GM12878 (cell line): ENCODE results near the gene VIT. TPM values are rescaled to one million over a fixed set of nuclear protein-coding genes. Genes with fewer than 3 reads are reported as not detected.

Experiments used
- polyA plus RNA-seq, 11 experiments: library from polyadenylated mRNA; depleted of rRNA in 4 of 11; unstranded in 6 of 11; stranded (reverse) in 5 of 11; fragments of >200 nt; fragmentation: Nextera tagmentation in 4 of 11; fragmentation: Illumina TruSeq in 1 of 11; extraction: Ambion mirVana in 4 of 11; extraction: Trizol in 1 of 11; gene quantifications; 1 replicate in 1 of 11; 2 replicates in 10 of 11; pipeline versions ENCODE4 v1.2.1 to v1.2.3, GENCODE V29; 2011 to 2016; ENCODE audit warnings: inconsistent platforms in 2 of 11, missing spikeins in 2 of 11, low read depth in 1 of 11
- total RNA-seq, 4 experiments: library from RNA; depleted of rRNA in 3 of 4; stranded (reverse); fragments of >200 nt in 3 of 4; fragmentation: Illumina TruSeq in 1 of 4; extraction: Trizol in 1 of 4; gene quantifications; 2 replicates each; pipeline versions ENCODE4 v1.2.1 to v1.2.3, GENCODE V29; 2013 to 2021

VIT gene
- total and polyA plus RNA-seq, 10 of the 15 experiments (the other 5 are each of a cell fraction or from before 2014, with no cell fraction given): 0.05 to 0.14 TPM; not detected in 8

Other genes starting within 250 kb of the VIT start
- 8.1 and 12.7 TPM in 2 replicates for gene FEZ2, start 98.5 kb upstream of the VIT start, total RNA-seq (2014; rRNA removed)
- 12.3 and 14.1 TPM in 2 replicates for gene FEZ2, start 98.5 kb upstream of the VIT start, total RNA-seq (2014; rRNA removed; fragmentation: Illumina TruSeq; extraction: Trizol)
- 8.0 and 8.4 TPM in 2 replicates for gene FEZ2, start 98.5 kb upstream of the VIT start, total RNA-seq (2021)
- gene FEZ2, start 98.5 kb upstream of the VIT start, polyA plus RNA-seq (2011; rRNA removed): 15.4 and 25.0 TPM in 2 replicates
- gene FEZ2, start 98.5 kb upstream of the VIT start, polyA plus RNA-seq (2014; fragmentation: Illumina TruSeq; extraction: Trizol): 10.5 and 13.8 TPM in 2 replicates
- 1 to 10 TPM; 3.0 to 3.8 TPM for gene FEZ2, start 98.5 kb upstream of the VIT start, polyA plus RNA-seq (2014; fragmentation: Nextera tagmentation; extraction: Ambion mirVana)
- gene FEZ2, start 98.5 kb upstream of the VIT start, polyA plus RNA-seq (2014; rRNA removed): 5.0 and 5.2 TPM in 2 replicates
- gene FEZ2, start 98.5 kb upstream of the VIT start, polyA plus RNA-seq (2016; fragmentation: Nextera tagmentation; extraction: Ambion mirVana): 1 to 10 TPM; 4.1 to 4.3 TPM